Activated T-cell treated with anti-CD3 and anti-CD28 coated beads for 24 hours (primary cell): Measurements from ENCODE around the gene MS4A18.
"Not testable (repeated sequence)": the region's sequence is repeated elsewhere in the genome, so short reads cannot be mapped to it uniquely, and the experiment has no call there.

Experiments
- DNase-seq: peaks from one replicate; pipeline ENCODE4 v3.0.0-alpha.2; 2020; ENCODE audit warnings: low read depth

The MS4A18 gene

DNA sequence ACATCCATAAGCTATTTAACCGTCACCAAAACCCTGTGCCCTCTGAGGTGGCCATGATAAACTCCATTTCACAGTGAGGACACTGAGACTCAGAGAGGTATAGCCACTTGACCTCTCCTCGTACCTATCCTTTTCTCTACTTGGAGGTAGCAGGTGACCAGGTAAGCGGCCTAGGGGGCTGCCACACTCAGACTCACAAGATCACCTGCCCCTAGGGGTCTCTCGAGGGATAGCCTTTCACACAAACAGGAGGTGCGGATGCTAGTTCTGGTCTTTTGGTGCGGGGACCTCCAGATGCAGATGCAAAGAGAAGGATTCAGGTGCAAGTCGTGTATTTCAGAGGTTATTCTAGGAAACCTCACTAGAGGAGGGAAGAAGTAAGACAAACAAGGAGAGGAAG, 14.6 kb downstream of the MS4A18 start:
- no peak for DNase-seq

DNA sequence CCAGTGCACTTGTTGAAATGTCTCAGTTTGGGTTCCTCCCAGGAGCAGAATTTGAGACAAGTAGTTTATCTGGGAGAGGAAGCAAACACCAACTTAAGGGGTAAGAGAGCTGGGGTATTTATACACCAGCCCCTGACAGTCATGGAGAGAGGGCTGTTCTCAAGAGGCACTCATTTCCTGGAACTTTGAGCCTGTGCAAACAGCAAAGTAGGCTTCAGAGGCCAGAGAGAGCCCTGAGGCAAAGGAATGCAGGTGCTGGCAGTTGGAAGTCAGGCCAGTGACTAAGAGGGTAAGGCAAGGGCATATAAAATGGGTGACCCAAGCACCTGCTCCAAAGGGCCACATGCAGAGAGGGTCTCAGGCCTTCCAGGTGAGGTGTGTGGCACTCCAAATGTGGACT, 16.1 kb downstream of the MS4A18 start:
- no peak for DNase-seq

- DNase-seq, result no peak
These were observed 16.9 kb downstream of the MS4A18 start for GRCh38 chr11:60741421-60741820.

GRCh38 chr11:60743058-60743457, 18.5 kb downstream of the MS4A18 start:
- DNase-seq, result no peak

DNA sequence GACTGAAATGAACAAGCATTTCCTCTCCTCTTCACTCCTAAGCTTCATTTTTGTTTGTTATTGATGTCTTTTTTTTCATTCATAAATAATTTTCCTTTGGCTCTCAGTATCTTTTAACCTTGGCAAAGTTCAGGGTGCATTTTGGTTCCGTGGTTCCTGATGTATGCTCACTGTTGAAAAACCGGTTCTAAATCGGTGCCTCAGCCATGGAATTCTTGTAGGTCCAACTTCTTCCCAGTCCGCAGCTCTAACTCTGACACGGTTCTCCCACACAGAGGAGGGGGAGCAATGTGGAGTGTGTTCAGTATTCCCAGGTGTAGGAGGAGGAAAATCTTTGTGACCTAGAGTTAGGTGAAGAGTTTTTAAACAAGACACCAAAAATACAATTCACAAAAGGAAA, 19.6 kb downstream of the MS4A18 start:
- no peak for DNase-seq

DNA sequence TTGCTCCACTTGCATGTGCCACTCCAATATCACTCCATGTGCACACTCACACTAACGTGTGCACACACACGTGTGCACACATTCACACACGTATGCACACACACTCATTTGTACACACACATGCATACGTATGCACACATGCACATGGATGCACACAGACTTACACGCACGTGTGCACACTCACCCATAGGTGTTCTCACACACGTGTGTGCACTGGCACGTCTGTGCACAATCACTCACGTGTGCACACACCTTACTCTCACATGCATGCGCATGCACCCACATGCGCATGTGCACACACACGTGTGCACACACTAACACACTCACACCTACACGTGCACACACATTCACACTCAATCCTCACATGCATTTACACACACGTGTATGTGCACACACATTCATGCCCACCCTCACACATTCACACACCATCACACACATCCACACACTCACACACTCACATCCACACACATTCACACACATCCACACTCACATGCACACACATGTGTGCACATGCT, 22.9 kb downstream of the MS4A18 start:
- DNase-seq, result no peak

GRCh38 chr11:60748225-60748624, 23.7 kb downstream of the MS4A18 start:
- no peak for DNase-seq

- DNase-seq, result no peak
These were observed 24.3 kb downstream of the MS4A18 start for GRCh38 chr11:60748821-60749220.

DNA sequence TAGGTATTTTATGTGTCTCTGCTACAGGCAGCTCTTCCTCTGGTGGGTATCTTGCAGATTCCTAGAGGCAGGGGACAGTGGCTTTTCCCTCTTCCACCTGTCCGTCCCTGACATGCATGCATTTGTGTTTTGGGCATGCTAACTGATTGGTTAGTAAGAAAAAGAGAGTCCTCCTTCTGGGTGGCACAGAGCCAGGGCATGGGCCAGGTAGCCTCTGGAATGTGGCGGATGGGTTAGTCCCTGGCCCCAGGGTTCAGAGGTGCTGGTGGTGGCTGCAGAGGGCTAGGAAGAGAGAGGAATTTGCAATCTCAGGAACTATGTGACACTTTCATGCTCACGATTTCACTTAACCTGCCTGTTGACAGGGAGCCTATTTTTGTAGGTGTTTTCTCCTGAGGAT, 26.4 kb downstream of the MS4A18 start:
- no peak for DNase-seq

DNA sequence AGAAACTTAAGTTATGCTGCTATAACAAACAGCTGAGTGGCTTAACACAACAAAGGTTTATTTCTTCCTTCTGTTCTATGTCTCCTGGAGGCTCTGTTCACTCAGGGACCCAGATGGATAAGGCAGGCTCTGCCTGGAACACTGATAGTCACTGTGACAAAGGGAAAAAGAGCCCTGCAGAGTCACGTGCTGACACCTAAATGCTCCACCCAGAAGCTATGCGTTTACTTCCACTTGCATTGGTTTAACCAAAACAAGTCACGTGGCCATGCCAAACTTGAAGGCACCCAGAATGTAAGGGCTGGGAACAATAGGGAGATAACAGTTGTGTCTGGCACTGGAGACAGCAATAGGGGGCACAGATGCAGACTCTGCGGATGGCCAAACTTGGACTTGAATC, 28.8 kb downstream of the MS4A18 start:
- no peak for DNase-seq

GRCh38 chr11:60754887-60755286, 30.4 kb downstream of the MS4A18 start:
- no peak for DNase-seq

GRCh38 chr11:60756307-60757032, 31.9 kb downstream of the MS4A18 start, which contains the start of gene MS4A15:
MS4A15 (plus strand) TSS chr11:60756867; CDS start chr11:60763734, 6,867 bp downstream.
- DNase-seq, result no peak

GRCh38 chr11:60757231-60757800, 32.8 kb downstream of the MS4A18 start:
- no peak for DNase-seq

- not testable (repeated sequence) for DNase-seq
These were observed 34.2 kb downstream of the MS4A18 start for GRCh38 chr11:60758671-60759070.

- DNase-seq, result not testable (repeated sequence)
These were observed 35.1 kb downstream of the MS4A18 start for GRCh38 chr11:60759438-60760225.

GRCh38 chr11:60761436-60762190, 37.1 kb downstream of the MS4A18 start:
- no peak for DNase-seq

DNA sequence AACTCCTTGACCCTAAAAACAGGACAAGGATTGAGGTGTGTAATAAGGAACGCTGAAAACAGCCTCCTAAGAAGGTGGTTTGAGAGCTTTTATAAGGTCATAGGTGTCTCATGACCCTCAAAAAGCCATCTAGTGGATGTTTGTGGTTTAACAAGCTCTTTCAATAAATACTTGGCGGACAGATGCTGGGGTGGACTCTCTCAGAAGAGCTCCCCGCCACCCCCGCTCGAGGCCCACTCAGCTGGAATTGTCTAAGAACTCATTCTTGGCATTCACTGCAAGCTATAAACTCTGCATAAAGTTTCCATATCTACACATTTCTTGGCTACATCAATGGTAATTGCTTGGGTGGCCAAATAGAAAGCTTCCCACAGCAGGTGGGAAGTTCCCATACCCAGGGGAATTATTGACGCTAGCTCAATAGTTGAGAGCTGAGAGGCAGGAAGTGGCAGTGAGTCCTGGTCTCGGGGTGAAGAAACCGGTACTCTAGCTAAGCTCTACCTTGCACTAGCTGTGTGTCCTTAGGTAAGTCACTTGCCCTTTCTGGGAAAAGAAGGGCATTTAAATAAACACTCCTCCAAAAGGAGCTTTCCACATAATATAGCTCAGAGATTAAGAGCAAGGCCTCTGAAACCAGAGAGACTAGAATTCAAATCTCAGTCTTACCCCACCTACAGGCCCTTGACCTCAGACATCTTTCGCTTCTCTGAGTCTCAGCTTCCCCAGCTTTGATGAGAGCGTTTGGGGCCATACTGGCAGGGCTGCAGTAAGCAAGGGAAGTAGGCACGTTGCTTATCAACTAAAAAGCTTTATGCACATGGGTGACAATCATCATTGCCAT, 38.6 kb downstream of the MS4A18 start:
- DNase-seq, result no peak

DNA sequence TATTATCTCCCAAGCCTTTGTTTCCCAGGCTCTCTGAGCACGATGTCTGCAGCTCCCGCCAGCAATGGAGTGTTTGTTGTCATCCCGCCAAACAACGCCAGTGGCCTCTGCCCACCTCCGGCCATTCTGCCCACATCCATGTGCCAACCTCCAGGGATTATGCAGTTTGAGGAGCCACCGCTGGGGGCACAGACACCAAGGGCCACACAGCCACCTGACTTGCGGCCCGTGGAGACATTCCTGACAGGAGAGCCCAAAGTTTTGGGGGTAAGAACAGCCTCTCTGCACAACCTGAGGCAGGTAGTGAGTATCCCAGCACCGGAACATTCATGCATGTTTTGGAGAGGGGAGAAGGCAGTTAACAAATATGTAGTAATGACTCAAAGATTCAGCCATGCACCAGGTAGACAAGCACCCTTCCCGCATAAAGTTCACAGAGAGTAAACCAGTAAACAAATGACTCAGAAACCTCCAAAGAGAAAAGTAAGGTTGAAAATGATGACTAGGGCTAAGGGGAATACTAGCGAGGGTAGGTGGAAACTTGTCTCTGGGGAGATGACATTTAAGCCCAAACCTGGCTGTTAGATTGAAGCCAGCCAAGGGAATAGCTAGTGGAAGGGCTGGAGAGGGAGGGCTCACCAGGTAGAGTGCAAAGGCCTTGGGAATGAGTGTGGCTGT, 39.3 kb downstream of the MS4A18 start:
- no peak for DNase-seq

DNA sequence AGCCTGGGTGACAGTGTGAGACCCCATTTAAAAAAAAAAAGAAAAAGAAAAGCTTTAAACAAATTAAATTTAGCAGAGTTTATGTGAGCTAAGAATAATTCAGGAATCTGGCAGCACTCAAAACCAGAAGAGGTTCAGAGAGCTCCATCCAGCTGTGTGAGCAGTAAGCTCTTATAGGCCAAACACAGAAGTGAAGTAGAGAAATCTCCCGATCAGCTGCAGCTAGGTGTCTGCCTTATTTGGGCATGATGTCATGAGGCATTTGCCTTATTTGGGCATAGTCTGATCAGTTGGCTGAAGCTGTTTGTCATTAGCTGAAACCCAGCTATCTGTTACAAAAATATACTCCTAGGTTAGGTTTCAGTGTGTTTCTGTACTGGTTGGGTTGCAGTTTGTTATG, 40.4 kb downstream of the MS4A18 start:
- no peak for DNase-seq

DNA sequence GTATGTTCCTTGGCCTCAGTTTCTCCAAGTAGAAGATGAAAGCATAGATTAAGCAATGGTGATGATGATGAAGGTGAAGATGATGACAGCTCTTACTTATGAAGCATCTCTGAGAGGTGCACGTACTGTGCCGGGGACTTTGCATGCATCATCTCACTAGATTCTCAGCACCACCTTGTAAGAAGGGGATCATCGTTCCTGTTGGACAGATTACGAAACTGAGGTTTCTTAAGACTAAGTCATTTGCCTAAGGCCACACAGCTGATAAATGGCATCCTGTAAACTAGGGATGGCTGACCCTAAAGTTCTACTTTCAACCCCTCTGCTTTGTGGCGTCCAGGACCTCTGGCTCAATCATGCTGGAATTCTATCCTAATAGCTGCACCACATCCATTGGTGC, 40.8 kb downstream of the MS4A18 start:
- no peak for DNase-seq

GRCh38 chr11:60766547-60766946, 42.0 kb downstream of the MS4A18 start:
- DNase-seq, result no peak
